Measurements from ENCODE around the gene CTIF. TPM values are rescaled to one million over a fixed set of nuclear protein-coding genes. Genes with fewer than 3 reads are reported as not detected.

CTIF gene
- total RNA-seq, 2 donors from 2014 or later, result 30.6 to 61.2 TPM

- no peak overlapping the region for H3K4me3 ChIP-seq
- H3K9me3 ChIP-seq, result no peaks in the 10 kb centered on the region
- H3K27me3 ChIP-seq, result no peaks in the 10 kb centered on the region
- TF ChIP-seq, protein P1, sequence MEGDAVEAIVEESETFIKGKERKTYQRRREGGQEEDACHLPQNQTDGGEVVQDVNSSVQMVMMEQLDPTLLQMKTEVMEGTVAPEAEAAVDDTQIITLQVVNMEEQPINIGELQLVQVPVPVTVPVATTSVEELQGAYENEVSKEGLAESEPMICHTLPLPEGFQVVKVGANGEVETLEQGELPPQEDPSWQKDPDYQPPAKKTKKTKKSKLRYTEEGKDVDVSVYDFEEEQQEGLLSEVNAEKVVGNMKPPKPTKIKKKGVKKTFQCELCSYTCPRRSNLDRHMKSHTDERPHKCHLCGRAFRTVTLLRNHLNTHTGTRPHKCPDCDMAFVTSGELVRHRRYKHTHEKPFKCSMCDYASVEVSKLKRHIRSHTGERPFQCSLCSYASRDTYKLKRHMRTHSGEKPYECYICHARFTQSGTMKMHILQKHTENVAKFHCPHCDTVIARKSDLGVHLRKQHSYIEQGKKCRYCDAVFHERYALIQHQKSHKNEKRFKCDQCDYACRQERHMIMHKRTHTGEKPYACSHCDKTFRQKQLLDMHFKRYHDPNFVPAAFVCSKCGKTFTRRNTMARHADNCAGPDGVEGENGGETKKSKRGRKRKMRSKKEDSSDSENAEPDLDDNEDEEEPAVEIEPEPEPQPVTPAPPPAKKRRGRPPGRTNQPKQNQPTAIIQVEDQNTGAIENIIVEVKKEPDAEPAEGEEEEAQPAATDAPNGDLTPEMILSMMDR (IDR thresholded peaks at IDR 0.05), result no peak
- peaks cover 0 to 6% of the 10 kb centered on the region in 2 donors for H3K4me1 ChIP-seq
- DNase-seq (ENCODE audit: low spot score), result peak; percentile 55
- peak overlapping the region in 1 of 2 donors; percentile 65 for H3K27ac ChIP-seq
- H3K36me3 ChIP-seq, result no peaks in the 10 kb centered on the region
Observed at GRCh38 chr18:48529796-48530195, 9.0 kb upstream of the CTIF start.

- H3K27ac ChIP-seq, result peak overlapping the region in 1 of 2 donors; percentile 65
- no peak for DNase-seq (ENCODE audit: low spot score)
- no peaks in the 10 kb centered on the region for H3K36me3 ChIP-seq
- H3K4me1 ChIP-seq, result peaks cover 0 to 6% of the 10 kb centered on the region in 2 donors
- TF ChIP-seq, protein P1 (IDR thresholded peaks at IDR 0.05), result no peak
- H3K27me3 ChIP-seq, result no peaks in the 10 kb centered on the region
- no peaks in the 10 kb centered on the region for H3K9me3 ChIP-seq
- H3K4me3 ChIP-seq, result no peak overlapping the region
Observed at GRCh38 chr18:48530399-48531081, 8.3 kb upstream of the CTIF start.

GRCh38 chr18:48531082-48531403 lies 7.8 kb upstream of the CTIF start:
- Histone ChIP-seq H3K4me1 (peaks cover 0 to 6% of the 10 kb centered on the region in 2 donors), H3K4me3 (no peak overlapping the region), H3K9me3 (no peaks in the 10 kb centered on the region), H3K36me3 (no peaks in the 10 kb centered on the region), H3K27me3 (no peaks in the 10 kb centered on the region), H3K27ac (peak overlapping the region in 1 of 2 donors; percentile 65)
- TF ChIP-seq, protein P1 (IDR thresholded peaks at IDR 0.05), result no peak
- DNase-seq (ENCODE audit: low spot score), result no peak

GRCh38 chr18:48531908-48532307 lies 6.9 kb upstream of the CTIF start:
- Histone ChIP-seq H3K27ac (no peak overlapping the region), H3K4me3 (no peak overlapping the region), H3K4me1 (peaks cover 0 to 6% of the 10 kb centered on the region in 2 donors), H3K27me3 (no peaks in the 10 kb centered on the region), H3K36me3 (no peaks in the 10 kb centered on the region), H3K9me3 (no peaks in the 10 kb centered on the region)
- TF ChIP-seq, protein P1 (IDR thresholded peaks at IDR 0.05), result no peak
- DNase-seq (ENCODE audit: low spot score), result peak; percentile 46

GRCh38 chr18:48533340-48534070 lies 5.3 kb upstream of the CTIF start:
- Histone ChIP-seq H3K36me3 (no peaks in the 10 kb centered on the region), H3K4me3 (no peak overlapping the region), H3K27me3 (no peaks in the 10 kb centered on the region), H3K9me3 (no peaks in the 10 kb centered on the region), H3K27ac (no peak overlapping the region), H3K4me1 (peaks cover 0 to 13% of the 10 kb centered on the region in 2 donors)
- TF ChIP-seq, protein P1 (IDR thresholded peaks at IDR 0.05), result no peak
- DNase-seq (ENCODE audit: low spot score), result no peak

Measured in right atrium auricular region (tissue), 2 donors.